GM23338 (cell line): ENCODE measurements around the gene CLSTN1. TPM values are rescaled to one million over a fixed set of nuclear protein-coding genes. Genes with fewer than 3 reads are reported as not detected.

ENCODE experiments used
- ATAC-seq: fragments of 200-7000 bp; cut with Tn5 transposase; 3 replicates; pipeline ENCODE4 v1.9.1; 2020
- DNase-seq: peaks from one replicate; pipeline ENCODE4 v3.0.0-alpha.2; 2015; ENCODE audit warnings: low spot score
- H2AFZ ChIP-seq: fragments of 200-600 bp; sonication (generic); 2 replicates; pipeline ENCODE4 v1.8.0; 2016; ENCODE audit warnings: antibody characterized with exemption, mild to moderate bottlenecking, moderate library complexity
- H3F3A ChIP-seq: fragments of 200-600 bp; sonication (generic); replicated peaks from 2 replicates; pipeline ENCODE4 v1.8.0; 2017; ENCODE audit warnings: antibody characterized with exemption, mixed run types, low read depth
- H3K27ac ChIP-seq: fragments of 200-600 bp; sonication (generic); 2 replicates; pipeline ENCODE4 v1.6.1; 2016; ENCODE audit warnings: low read depth
- H3K27me3 ChIP-seq: fragments of 200-600 bp; sonication (generic); 2 replicates; pipeline ENCODE4 v1.8.0; 2016; ENCODE audit warnings: mild to moderate bottlenecking, mixed run types, moderate library complexity; ENCODE audit not compliant: insufficient read depth
- H3K36me3 ChIP-seq: fragments of 200-600 bp; sonication (generic); 2 replicates; pipeline ENCODE4 v1.8.0; 2016; ENCODE audit warnings: mild to moderate bottlenecking; ENCODE audit not compliant: insufficient read depth
- H3K4me1 ChIP-seq: fragments of 200-600 bp; sonication (generic); 2 replicates; pipeline ENCODE4 v1.8.0; 2016; ENCODE audit warnings: mild to moderate bottlenecking, moderate library complexity; ENCODE audit not compliant: insufficient read depth
- H3K4me2 ChIP-seq: fragments of 200-600 bp; sonication (generic); 2 replicates; pipeline ENCODE4 v1.7.1; 2017; ENCODE audit warnings: mixed run types
- H3K4me3 ChIP-seq: fragments of 200-600 bp; sonication (generic); 2 replicates; pipeline ENCODE4 v1.6.1; 2016; ENCODE audit warnings: mixed run types
- H3K79me2 ChIP-seq: fragments of 200-600 bp; sonication (generic); replicated peaks from 2 replicates; pipeline ENCODE4 v1.8.0; 2017; ENCODE audit warnings: mild to moderate bottlenecking; ENCODE audit not compliant: insufficient read depth
- H3K9me2 ChIP-seq: fragments of 200-600 bp; sonication (generic); 2 replicates; pipeline ENCODE4 v1.8.0; 2017; ENCODE audit not compliant: insufficient read depth
- H4K20me1 ChIP-seq: fragments of 200-600 bp; sonication (generic); replicated peaks from 2 replicates; pipeline ENCODE4 v1.8.0; 2017; ENCODE audit warnings: mild to moderate bottlenecking; ENCODE audit not compliant: insufficient read depth
- H3K27ac Mint-ChIP-seq: 2 replicates; pipeline ENCODE4 v1.8.0; 2020; ENCODE audit warnings: inconsistent platforms, mild to moderate bottlenecking, moderate library complexity, mixed read lengths
- H3K27me3 Mint-ChIP-seq: 3 replicates; pipeline ENCODE4 v1.8.0; 2022; ENCODE audit warnings: low read depth, mild to moderate bottlenecking, moderate library complexity, mixed read lengths, inconsistent platforms; ENCODE audit not compliant: insufficient read depth, poor library complexity
- H3K36me3 Mint-ChIP-seq: 3 replicates; pipeline ENCODE4 v1.8.0; 2021; ENCODE audit warnings: low read depth, mild to moderate bottlenecking, inconsistent platforms, moderate library complexity, mixed read lengths
- H3K4me1 Mint-ChIP-seq: 3 replicates; pipeline ENCODE4 v1.8.0; 2020; ENCODE audit warnings: mild to moderate bottlenecking, inconsistent platforms, mixed read lengths
- H3K4me3 Mint-ChIP-seq: 3 replicates; pipeline ENCODE4 v1.8.0; 2021; ENCODE audit warnings: moderate library complexity, mild to moderate bottlenecking, inconsistent platforms, mixed read lengths
- H3K9me3 Mint-ChIP-seq: 3 replicates; pipeline ENCODE4 v1.8.0; 2020; ENCODE audit warnings: moderate library complexity, mild to moderate bottlenecking, inconsistent platforms, mixed read lengths
- EZH2 ChIP-seq: fragments of 200-600 bp; sonication (generic); IDR thresholded peaks from one replicate; pipeline ENCODE4 v1.8.0; 2017; ENCODE audit warnings: antibody characterized with exemption, mild to moderate bottlenecking, low read depth; ENCODE audit not compliant: unreplicated experiment
- NANOG ChIP-seq: IDR thresholded peaks from 2 replicates; pipeline ENCODE4 v1.6.1; 2016; ENCODE audit warnings: antibody characterized with exemption, borderline replicate concordance
- POLR2AphosphoS5 ChIP-seq: IDR thresholded peaks from 2 replicates; pipeline ENCODE4 v1.6.1; 2016; ENCODE audit warnings: antibody characterized with exemption, low read depth
- ZNF114 ChIP-seq: fragments of 250-450 bp; sonication (Bioruptor Pico); IDR thresholded peaks from 2 replicates; pipeline ENCODE4 v1.5.0; 2020; ENCODE audit warnings: mild to moderate bottlenecking, moderate library complexity
- ZNF331 ChIP-seq: fragments of 250-450 bp; sonication (Bioruptor Pico); IDR thresholded peaks from 2 replicates; pipeline ENCODE4 v1.5.0; 2020; ENCODE audit warnings: low read depth, mild to moderate bottlenecking, moderate library complexity
- ZNF462 ChIP-seq: fragments of 250-450 bp; sonication (Bioruptor Pico); IDR thresholded peaks from 2 replicates; pipeline ENCODE4 v1.5.0; 2020; ENCODE audit warnings: mild to moderate bottlenecking, moderate library complexity
- polyA plus RNA-seq: library from polyadenylated mRNA; unstranded; fragments of >200 nt; fragmentation: Nextera tagmentation; extraction: Ambion mirVana; gene quantifications from 2 replicates; pipeline ENCODE4 v1.2.1, GENCODE V29; 2016
- total RNA-seq: library from RNA; depleted of rRNA; stranded (reverse); fragments of >200 nt; shearing (Covaris generic); gene quantifications from 2 replicates; pipeline ENCODE4 v1.2.3, GENCODE V29; 2014
- TF ChIP-seq, protein P1 (sequence below): IDR thresholded peaks from 2 replicates; pipeline ENCODE4 v1.6.1; 2016; ENCODE audit warnings: antibody characterized with exemption
- TF ChIP-seq, protein P2 (sequence below), 2 experiments: fragments of 200-600 bp in 1 of 2; sonication (generic) in 1 of 2; conservative IDR thresholded peaks; 2 replicates each; pipeline versions ENCODE4 v1.5.1 to v1.6.1; 2016 to 2017; ENCODE audit warnings: antibody characterized with exemption in 2 of 2, low read depth in 2 of 2, mild to moderate bottlenecking in 2 of 2, moderate library complexity in 1 of 2

CLSTN1 gene
- total and polyA plus RNA-seq, 2 experiments from 2014 or later, result 38.5 to 66.2 TPM

- TF ChIP-seq, protein P1, sequence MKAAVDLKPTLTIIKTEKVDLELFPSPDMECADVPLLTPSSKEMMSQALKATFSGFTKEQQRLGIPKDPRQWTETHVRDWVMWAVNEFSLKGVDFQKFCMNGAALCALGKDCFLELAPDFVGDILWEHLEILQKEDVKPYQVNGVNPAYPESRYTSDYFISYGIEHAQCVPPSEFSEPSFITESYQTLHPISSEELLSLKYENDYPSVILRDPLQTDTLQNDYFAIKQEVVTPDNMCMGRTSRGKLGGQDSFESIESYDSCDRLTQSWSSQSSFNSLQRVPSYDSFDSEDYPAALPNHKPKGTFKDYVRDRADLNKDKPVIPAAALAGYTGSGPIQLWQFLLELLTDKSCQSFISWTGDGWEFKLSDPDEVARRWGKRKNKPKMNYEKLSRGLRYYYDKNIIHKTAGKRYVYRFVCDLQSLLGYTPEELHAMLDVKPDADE, result no peak
- TF ChIP-seq POLR2AphosphoS5 (no peak), ZNF114 (CRISPR knock-in tag) (no peak), NANOG (no peak), ZNF331 (CRISPR knock-in tag) (no peak), ZNF462 (CRISPR knock-in tag) (no peak), EZH2 (no peak)
Measured at GRCh38 chr1:9833632-9834031, 9.9 kb upstream of the CLSTN1 start (continued).

DNA sequence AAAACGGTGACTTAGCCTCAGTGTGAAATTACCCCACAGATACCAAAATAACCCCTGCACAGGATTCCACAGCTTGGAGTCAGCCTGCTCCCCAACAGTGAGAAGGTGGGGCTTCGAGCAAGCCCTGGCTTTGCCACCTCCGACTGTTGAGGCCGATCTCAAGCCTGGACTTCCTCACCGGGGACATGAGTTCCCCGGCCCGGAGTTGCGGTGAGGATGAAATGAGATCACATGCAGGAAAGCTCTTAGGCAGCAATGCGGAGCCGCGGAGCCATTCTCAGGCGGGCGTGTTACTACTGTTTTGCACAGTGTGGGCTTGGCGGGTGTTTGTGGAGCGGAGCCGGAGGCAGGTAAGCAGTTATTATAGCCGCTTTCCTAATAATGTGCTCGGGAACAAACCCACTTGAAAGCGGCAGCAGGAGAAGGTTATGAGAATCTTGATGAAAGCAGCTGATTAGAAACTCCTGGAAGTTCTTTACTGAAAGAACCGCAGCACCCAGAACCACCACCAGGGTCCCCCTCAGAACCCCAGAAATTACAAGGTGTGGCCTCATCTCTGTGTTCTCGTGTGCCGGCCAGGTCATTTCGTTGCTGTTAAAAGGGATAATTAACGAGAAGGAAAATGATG, 3.9 kb upstream of the CLSTN1 start:
- Histone ChIP-seq H3K27ac (peak overlapping the region; percentile 66; the same call in 1 of the 2 replicates), H3K36me3 (no peaks in the 10 kb centered on the region), H3K4me1 (peaks cover 16% of the 10 kb centered on the region), H3K4me3 (no peak overlapping the region), H3K79me2 (peaks cover 5% of the 10 kb centered on the region), H2AFZ (peak overlapping the region; percentile 91), H3K4me2 (no peak overlapping the region), H3K9me2 (no peaks in the 10 kb centered on the region), H4K20me1 (peaks cover 4% of the 10 kb centered on the region; the same call in 1 of the 2 replicates), H3K27me3 (peaks cover 31% of the 10 kb centered on the region), H3F3A (peaks cover 24% of the 10 kb centered on the region; the same call in 1 of the 2 replicates)
- ATAC-seq, result peak; percentile 7; the same call in 2 of the 3 replicates
- Mint-ChIP-seq H3K27me3 (peaks cover 22% of the 10 kb centered on the region), H3K4me3 (no peak overlapping the region), H3K36me3 (peaks cover 2% of the 10 kb centered on the region; the same call in 2 of the 3 replicates), H3K9me3 (no peaks in the 10 kb centered on the region), H3K27ac (no peak overlapping the region), H3K4me1 (peaks cover 24% of the 10 kb centered on the region)
- DNase-seq, result peak; percentile 83
- TF ChIP-seq, protein P2, sequence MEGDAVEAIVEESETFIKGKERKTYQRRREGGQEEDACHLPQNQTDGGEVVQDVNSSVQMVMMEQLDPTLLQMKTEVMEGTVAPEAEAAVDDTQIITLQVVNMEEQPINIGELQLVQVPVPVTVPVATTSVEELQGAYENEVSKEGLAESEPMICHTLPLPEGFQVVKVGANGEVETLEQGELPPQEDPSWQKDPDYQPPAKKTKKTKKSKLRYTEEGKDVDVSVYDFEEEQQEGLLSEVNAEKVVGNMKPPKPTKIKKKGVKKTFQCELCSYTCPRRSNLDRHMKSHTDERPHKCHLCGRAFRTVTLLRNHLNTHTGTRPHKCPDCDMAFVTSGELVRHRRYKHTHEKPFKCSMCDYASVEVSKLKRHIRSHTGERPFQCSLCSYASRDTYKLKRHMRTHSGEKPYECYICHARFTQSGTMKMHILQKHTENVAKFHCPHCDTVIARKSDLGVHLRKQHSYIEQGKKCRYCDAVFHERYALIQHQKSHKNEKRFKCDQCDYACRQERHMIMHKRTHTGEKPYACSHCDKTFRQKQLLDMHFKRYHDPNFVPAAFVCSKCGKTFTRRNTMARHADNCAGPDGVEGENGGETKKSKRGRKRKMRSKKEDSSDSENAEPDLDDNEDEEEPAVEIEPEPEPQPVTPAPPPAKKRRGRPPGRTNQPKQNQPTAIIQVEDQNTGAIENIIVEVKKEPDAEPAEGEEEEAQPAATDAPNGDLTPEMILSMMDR (conservative IDR thresholded peaks at IDR 0.05; ENCODE audit: low read depth in 2 of 2), result peak; percentile 43 to 70
- no peak for TF ChIP-seq EZH2
